ENCODE measurements around the gene CFAP99.

Gene CFAP99

GRCh38 chr4:2441393-2442174 is 22.8 kb downstream of the CFAP99 start:
- H3K27ac ChIP-seq (ENCODE audit: low read length), result no peak overlapping the region
- H3K9me3 ChIP-seq (ENCODE audit: control insufficient read depth in 2 of 2, low read length in 2 of 2), result no peaks in the 10 kb centered on the region
- H3K36me3 ChIP-seq (ENCODE audit: control insufficient read depth in 2 of 2, insufficient read depth in 2 of 2, low read length in 2 of 2), result no peaks in the 10 kb centered on the region
- H3K4me1 ChIP-seq (ENCODE audit: control insufficient read depth, insufficient read depth, low read length), result no peaks in the 10 kb centered on the region
- no peak overlapping the region for H3K9ac ChIP-seq (ENCODE audit: low read length in 2 of 2)
- H3K27me3 ChIP-seq (ENCODE audit: control insufficient read depth in 1 of 2, insufficient read depth in 2 of 2, low read length in 2 of 2), result peaks cover 0 to 3% of the 10 kb centered on the region in 2 donors
- H3K4me3 ChIP-seq (ENCODE audit: low read length in 2 of 2), result no peak overlapping the region

- Histone ChIP-seq H3K27me3 (ENCODE audit: control insufficient read depth in 1 of 2, insufficient read depth in 2 of 2, low read length in 2 of 2) (peaks cover 0 to 3% of the 10 kb centered on the region in 2 donors), H3K4me3 (ENCODE audit: low read length in 2 of 2) (no peak overlapping the region), H3K4me1 (ENCODE audit: control insufficient read depth, insufficient read depth, low read length) (no peaks in the 10 kb centered on the region), H3K36me3 (ENCODE audit: control insufficient read depth in 2 of 2, insufficient read depth in 2 of 2, low read length in 2 of 2) (no peaks in the 10 kb centered on the region), H3K9me3 (ENCODE audit: control insufficient read depth in 2 of 2, low read length in 2 of 2) (no peaks in the 10 kb centered on the region), H3K27ac (ENCODE audit: low read length) (no peak overlapping the region), H3K9ac (ENCODE audit: low read length in 2 of 2) (no peak overlapping the region)
Measured at GRCh38 chr4:2442175-2442993, 23.6 kb downstream of the CFAP99 start.

GRCh38 chr4:2443061-2443730 is 24.4 kb downstream of the CFAP99 start:
- Histone ChIP-seq H3K4me1 (ENCODE audit: control insufficient read depth, insufficient read depth, low read length) (no peaks in the 10 kb centered on the region), H3K9ac (ENCODE audit: low read length in 2 of 2) (no peak overlapping the region), H3K36me3 (ENCODE audit: control insufficient read depth in 2 of 2, insufficient read depth in 2 of 2, low read length in 2 of 2) (no peaks in the 10 kb centered on the region), H3K27ac (ENCODE audit: low read length) (no peak overlapping the region), H3K27me3 (ENCODE audit: control insufficient read depth in 1 of 2, insufficient read depth in 2 of 2, low read length in 2 of 2) (peaks cover 0 to 3% of the 10 kb centered on the region in 2 donors), H3K4me3 (ENCODE audit: low read length in 2 of 2) (no peak overlapping the region), H3K9me3 (ENCODE audit: control insufficient read depth in 2 of 2, low read length in 2 of 2) (no peaks in the 10 kb centered on the region)

GRCh38 chr4:2443956-2444740 is 25.4 kb downstream of the CFAP99 start:
- no peaks in the 10 kb centered on the region for H3K4me1 ChIP-seq (ENCODE audit: control insufficient read depth, insufficient read depth, low read length)
- no peak overlapping the region for H3K9ac ChIP-seq (ENCODE audit: low read length in 2 of 2)
- no peaks in the 10 kb centered on the region for H3K9me3 ChIP-seq (ENCODE audit: control insufficient read depth in 2 of 2, low read length in 2 of 2)
- no peak overlapping the region for H3K27ac ChIP-seq (ENCODE audit: low read length)
- no peak overlapping the region for H3K4me3 ChIP-seq (ENCODE audit: low read length in 2 of 2)
- H3K36me3 ChIP-seq (ENCODE audit: control insufficient read depth in 2 of 2, insufficient read depth in 2 of 2, low read length in 2 of 2), result no peaks in the 10 kb centered on the region
- peaks cover 0 to 3% of the 10 kb centered on the region in 2 donors for H3K27me3 ChIP-seq (ENCODE audit: control insufficient read depth in 1 of 2, insufficient read depth in 2 of 2, low read length in 2 of 2)

GRCh38 chr4:2445130-2445529 is 26.4 kb downstream of the CFAP99 start:
- Histone ChIP-seq H3K4me1 (ENCODE audit: control insufficient read depth, insufficient read depth, low read length) (no peaks in the 10 kb centered on the region), H3K9me3 (ENCODE audit: control insufficient read depth in 2 of 2, low read length in 2 of 2) (no peaks in the 10 kb centered on the region), H3K9ac (ENCODE audit: low read length in 2 of 2) (no peak overlapping the region), H3K4me3 (ENCODE audit: low read length in 2 of 2) (no peak overlapping the region), H3K27me3 (ENCODE audit: control insufficient read depth in 1 of 2, insufficient read depth in 2 of 2, low read length in 2 of 2) (peaks cover 0 to 3% of the 10 kb centered on the region in 2 donors), H3K27ac (ENCODE audit: low read length) (no peak overlapping the region), H3K36me3 (ENCODE audit: control insufficient read depth in 2 of 2, insufficient read depth in 2 of 2, low read length in 2 of 2) (no peaks in the 10 kb centered on the region)

- H3K36me3 ChIP-seq (ENCODE audit: control insufficient read depth in 2 of 2, insufficient read depth in 2 of 2, low read length in 2 of 2), result no peaks in the 10 kb centered on the region
- no peaks in the 10 kb centered on the region for H3K9me3 ChIP-seq (ENCODE audit: control insufficient read depth in 2 of 2, low read length in 2 of 2)
- H3K27ac ChIP-seq (ENCODE audit: low read length), result no peak overlapping the region
- H3K4me1 ChIP-seq (ENCODE audit: control insufficient read depth, insufficient read depth, low read length), result no peaks in the 10 kb centered on the region
- H3K4me3 ChIP-seq (ENCODE audit: low read length in 2 of 2), result no peak overlapping the region
- H3K27me3 ChIP-seq (ENCODE audit: control insufficient read depth in 1 of 2, insufficient read depth in 2 of 2, low read length in 2 of 2), result peaks cover 0 to 3% of the 10 kb centered on the region in 2 donors
- no peak overlapping the region for H3K9ac ChIP-seq (ENCODE audit: low read length in 2 of 2)
Measured at GRCh38 chr4:2445571-2445970, 26.8 kb downstream of the CFAP99 start.

- Histone ChIP-seq H3K4me3 (ENCODE audit: low read length in 2 of 2) (no peak overlapping the region), H3K9ac (ENCODE audit: low read length in 2 of 2) (no peak overlapping the region), H3K27me3 (ENCODE audit: control insufficient read depth in 1 of 2, insufficient read depth in 2 of 2, low read length in 2 of 2) (no peaks in the 10 kb centered on the region), H3K36me3 (ENCODE audit: control insufficient read depth in 2 of 2, insufficient read depth in 2 of 2, low read length in 2 of 2) (no peaks in the 10 kb centered on the region), H3K9me3 (ENCODE audit: control insufficient read depth in 2 of 2, low read length in 2 of 2) (no peaks in the 10 kb centered on the region), H3K4me1 (ENCODE audit: control insufficient read depth, insufficient read depth, low read length) (no peaks in the 10 kb centered on the region), H3K27ac (ENCODE audit: low read length) (no peak overlapping the region)
Measured at GRCh38 chr4:2446656-2447564, 28.2 kb downstream of the CFAP99 start.

GRCh38 chr4:2448589-2448988 is 29.8 kb downstream of the CFAP99 start:
- Histone ChIP-seq H3K27me3 (ENCODE audit: control insufficient read depth in 1 of 2, insufficient read depth in 2 of 2, low read length in 2 of 2) (no peaks in the 10 kb centered on the region), H3K36me3 (ENCODE audit: control insufficient read depth in 2 of 2, insufficient read depth in 2 of 2, low read length in 2 of 2) (no peaks in the 10 kb centered on the region), H3K4me3 (ENCODE audit: low read length in 2 of 2) (no peak overlapping the region), H3K9me3 (ENCODE audit: control insufficient read depth in 2 of 2, low read length in 2 of 2) (no peaks in the 10 kb centered on the region), H3K27ac (ENCODE audit: low read length) (no peak overlapping the region), H3K9ac (ENCODE audit: low read length in 2 of 2) (no peak overlapping the region), H3K4me1 (ENCODE audit: control insufficient read depth, insufficient read depth, low read length) (no peaks in the 10 kb centered on the region)

- Histone ChIP-seq H3K4me1 (ENCODE audit: control insufficient read depth, insufficient read depth, low read length) (no peaks in the 10 kb centered on the region), H3K9me3 (ENCODE audit: control insufficient read depth in 2 of 2, low read length in 2 of 2) (no peaks in the 10 kb centered on the region), H3K27me3 (ENCODE audit: control insufficient read depth in 1 of 2, insufficient read depth in 2 of 2, low read length in 2 of 2) (no peaks in the 10 kb centered on the region)
Measured at GRCh38 chr4:2449051-2449450, 30.3 kb downstream of the CFAP99 start.

More at GRCh38 chr4:2449051-2449450, 30.3 kb downstream of the CFAP99 start:
- H3K9ac ChIP-seq (ENCODE audit: low read length in 2 of 2), result no peak overlapping the region
- no peak overlapping the region for H3K4me3 ChIP-seq (ENCODE audit: low read length in 2 of 2)
- no peak overlapping the region for H3K27ac ChIP-seq (ENCODE audit: low read length)
- H3K36me3 ChIP-seq (ENCODE audit: control insufficient read depth in 2 of 2, insufficient read depth in 2 of 2, low read length in 2 of 2), result no peaks in the 10 kb centered on the region

Measured in stomach smooth muscle (tissue), 2 donors.